ENCODE measurements around the gene MIDN.
"Not testable (repeated sequence)": the region's sequence is repeated elsewhere in the genome, so short reads cannot be mapped to it uniquely, and the experiment has no call there.

The MIDN gene

DNA sequence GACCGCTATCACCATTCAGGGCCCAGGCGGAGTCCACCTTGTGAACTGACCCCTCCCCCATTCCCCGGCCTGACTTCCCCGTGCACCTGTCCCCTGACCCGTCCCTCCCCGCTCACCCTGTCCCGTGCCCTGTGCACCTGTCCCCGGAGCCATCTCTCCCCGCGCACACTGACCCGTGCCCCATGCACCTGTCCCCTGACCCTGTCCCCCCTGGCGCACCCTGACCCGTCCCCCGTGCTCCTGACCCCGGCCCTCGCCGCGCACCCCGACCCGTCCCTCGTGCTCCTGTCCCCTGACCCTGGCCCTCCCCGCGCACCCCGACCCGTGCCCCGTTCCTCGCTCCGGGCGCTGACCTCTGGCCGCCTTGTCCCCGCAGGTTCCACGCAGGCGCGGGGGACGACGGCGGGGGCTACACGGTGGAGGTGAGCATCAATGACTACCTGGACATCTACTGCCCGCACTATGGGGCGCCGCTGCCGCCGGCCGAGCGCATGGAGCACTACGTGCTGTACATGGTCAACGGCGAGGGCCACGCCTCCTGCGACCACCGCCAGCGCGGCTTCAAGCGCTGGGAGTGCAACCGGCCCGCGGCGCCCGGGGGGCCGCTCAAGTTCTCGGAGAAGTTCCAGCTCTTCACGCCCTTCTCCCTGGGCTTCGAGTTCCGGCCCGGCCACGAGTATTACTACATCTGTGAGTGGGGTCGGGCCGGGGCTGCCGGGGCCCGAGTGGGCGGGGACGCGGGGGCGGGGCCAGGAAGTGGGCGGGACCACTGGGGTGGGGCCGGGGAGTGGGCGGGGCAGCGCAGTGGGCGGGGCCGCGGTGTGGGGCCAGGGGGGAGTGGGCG lies 47.0 kb downstream of the MIDN start:
- peak in 2 of 4 experiments; percentile 22 to 47 for DNase-seq

DNA sequence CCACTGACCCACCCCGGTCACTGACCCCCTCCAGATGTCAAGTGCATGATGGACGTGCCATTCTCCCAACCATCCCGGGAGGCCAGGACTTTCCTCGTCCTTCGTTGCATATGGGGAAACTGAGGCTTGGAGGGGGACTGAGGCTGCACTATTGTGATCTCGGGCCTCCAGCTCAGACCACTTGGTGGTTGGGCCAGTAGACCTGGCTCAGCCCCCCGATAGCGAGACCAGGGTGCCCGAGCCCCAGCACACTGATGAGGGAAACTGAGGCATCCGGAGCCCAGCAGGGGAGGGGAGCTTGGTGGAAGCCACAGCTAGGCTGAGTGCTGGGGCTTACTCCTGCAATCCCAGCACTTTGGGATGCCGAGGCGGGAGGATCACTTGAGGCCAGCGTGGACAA lies 47.7 kb downstream of the MIDN start:
- DNase-seq, result no peak

DNA sequence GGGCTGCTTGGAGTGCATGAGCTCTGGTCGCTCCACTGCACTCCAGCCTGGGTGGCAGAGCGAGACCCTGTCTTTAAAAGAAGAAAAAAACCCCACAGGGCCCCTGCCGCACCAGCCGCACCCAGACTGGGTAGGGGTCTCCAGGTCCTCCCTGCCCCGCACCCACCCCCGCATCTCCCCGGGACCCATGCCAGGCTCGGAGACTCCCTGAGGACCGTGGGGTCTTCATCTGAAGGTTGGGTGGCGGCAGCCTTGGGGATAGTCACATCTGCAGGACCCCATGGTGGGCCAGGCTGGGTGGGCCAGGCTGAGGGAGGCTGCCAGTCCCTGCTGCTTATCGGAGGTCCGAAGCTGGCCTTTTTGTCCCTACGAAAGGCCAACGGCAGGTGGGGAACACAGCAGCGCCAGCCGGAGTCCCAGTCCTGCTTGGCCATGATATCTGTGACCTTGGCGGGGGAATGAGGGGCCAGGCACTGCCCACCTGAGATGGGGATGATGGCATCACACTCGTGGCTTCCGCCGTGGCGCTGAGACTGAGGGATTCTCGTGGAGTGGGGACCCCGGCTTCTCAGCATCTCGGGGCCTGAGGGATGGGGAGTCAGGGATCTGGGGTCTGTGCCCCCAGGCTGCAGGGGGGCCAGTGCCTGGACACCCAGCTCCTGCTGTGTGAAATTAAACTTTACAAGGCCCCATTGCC lies 48.3 kb downstream of the MIDN start:
- no peak for DNase-seq

DNA sequence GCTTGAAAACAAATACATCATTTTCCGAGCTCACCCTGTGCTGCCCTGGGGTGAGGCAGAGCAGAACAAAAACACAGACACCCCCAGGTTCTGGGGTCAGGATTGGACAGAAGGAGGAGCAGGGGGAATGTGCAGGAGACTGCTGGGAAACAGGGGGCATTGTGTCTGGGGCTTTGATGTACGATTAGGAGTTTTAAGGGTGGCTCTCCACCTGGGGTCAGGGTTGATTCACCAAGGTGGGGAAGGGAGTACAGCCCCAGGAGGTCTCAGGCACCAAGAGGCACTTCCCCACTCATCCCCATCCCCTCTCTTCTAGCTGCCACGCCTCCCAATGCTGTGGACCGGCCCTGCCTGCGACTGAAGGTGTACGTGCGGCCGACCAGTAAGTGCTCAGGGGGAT lies 49.9 kb downstream of the MIDN start:
- DNase-seq, result no peak

DNA sequence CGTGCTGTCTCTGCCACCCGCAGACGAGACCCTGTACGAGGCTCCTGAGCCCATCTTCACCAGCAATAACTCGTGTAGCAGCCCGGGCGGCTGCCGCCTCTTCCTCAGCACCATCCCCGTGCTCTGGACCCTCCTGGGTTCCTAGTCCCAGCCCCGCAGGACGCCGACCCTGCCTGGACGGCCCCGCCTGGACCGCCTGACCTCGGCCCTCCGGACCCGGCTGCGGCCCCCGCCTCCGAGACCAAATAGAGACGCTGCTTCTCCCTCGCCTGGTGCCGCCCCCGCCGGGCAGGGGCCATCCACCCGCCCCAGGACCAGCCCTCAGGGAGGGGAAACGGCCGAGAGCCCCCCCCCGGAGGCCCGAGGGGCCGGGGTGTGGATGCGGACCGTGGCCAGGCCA lies 51.4 kb downstream of the MIDN start:
- DNase-seq, result no peak

DNA sequence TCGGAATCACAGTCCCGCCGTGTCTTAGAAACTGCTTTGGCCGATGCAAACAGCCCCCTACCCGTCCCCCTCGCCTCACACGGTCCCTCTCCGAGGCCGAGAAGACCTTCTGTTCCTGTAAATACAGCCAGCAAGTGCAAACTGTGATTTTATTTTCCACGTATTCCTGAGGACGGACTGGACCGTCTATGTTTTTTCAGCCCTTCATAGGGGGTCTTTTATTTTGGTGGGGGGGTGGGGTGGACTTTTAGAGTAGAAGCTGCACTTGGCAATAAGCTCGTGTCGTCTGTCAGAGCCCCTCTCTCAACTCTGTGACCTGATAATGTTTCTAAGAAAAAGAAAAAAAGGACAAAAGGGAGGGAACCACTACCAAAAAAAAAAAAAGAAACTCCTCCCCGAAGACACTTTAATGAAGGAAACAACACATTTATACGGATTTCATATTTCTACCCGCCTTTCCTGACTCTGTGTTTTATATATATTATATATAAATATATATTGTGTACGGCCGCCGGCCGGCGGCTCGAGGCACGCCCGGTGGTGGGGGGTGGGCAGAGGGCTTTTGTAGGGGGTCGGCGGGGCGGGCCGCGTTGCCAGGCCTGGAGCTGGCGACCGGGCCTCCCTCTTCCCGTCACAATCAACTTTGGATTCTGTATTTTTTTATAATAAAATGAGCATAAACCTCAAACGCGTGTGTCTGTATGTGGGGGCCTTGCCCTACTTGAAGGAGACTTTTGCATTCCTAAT lies 52.5 kb downstream of the MIDN start:
- no peak for DNase-seq

DNA sequence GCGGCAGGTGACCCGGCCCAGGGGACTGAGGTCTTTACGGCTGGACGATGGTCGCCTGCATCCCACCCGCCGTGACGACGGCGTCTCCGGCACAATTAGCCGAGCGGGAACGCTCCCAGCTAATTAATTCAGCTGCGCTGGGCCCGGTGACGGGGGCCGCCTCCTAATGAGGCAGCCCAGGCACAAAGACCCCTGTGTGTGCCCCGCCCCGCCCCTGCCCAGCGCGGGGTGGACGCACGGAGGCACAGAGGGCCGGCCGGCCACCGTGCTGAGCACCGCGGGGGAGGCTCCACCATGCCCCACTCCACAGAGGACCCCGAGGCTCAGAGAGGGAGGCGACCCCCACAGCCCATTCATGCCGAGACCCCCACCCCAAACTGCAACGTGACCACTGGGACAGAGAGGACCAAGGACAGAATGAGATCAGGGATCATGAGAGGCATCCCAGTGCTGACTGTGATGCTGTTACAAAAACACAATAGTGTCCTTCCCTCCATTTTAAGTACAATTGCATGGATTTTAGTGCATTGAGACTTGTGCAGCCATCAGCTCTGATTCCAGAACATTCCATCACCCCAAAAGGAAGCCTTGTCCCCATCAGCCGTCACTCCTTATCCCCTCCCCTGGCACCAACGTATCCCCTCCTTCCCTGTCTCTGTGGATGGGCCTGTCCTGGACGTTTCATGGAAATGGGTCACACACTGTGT lies 54.3 kb downstream of the MIDN start:
- DNase-seq, result no peak

DNA sequence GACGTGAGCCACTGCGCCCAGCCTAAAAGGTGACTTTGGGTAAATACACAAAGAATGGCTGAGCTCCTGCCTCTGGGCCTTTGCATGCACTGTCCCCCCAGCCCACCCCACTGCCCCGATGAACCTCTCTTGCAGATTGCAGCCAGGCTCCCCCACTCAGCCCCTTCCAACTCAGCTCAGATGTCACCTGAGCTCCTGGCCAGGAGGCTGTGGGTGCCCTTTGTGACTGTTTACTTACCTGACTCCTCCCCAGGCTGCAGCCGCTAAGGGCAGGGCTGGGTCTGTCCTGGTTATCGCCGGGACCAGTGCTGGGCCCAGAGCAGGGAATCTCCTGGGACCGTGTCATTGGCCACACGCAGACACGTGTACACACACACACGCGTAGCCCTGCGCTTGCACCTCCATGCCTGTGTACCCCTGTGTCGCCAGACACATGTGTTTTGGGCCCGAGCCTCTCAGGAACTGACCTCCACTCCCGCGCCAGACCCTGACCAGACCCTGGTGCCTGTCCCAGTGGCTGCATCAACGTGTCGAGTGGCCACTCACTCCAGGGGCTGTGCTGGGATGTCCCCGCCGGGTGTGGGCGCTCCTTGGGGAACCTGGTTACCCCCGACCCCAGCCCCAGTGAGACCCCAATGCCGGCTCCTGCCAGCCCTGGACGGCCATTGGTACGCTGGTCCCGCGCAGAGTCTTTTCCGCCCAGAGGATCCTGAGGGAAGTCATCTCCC lies 56.0 kb downstream of the MIDN start:
- DNase-seq, result no peak

DNA sequence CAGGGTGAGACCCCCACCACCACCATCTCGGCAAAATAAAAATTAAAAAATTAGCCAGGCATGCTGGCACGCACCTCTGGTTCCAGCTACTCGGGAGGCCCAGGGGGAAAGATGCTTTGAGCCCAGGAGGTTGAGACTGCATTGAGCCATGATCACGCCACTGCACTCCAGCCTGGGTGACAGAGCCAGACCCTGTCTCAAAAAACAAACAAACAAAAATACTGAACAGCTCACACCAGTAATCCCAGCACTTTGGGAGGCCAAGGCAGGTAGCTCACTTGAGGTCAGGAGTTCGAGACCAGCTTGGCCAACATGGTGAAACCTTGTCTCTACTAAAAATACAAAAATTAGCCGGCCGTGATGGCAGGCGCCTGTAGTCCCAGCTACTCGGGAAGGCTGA lies 57.0 kb downstream of the MIDN start:
- DNase-seq, result not testable (repeated sequence)

DNA sequence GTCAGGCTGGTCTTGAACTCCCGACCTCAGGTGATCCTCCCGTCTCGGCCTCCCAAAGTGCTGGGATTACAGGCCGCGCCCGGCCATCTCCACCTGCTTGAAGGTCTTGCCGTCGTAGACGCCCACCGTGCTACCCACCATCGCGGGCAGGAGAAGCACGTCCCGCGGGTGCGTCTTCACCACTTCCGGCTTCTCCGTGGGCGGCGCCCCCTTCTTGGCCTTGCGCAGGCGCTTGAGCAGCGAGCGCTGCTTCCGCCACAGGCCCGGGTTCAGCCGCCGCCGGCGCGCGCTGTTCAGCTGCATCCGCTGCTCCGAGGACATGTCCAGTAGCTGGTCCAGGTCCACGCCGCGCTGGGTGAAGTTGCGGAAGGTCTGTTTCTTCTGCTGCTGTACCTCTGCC lies 58.9 kb downstream of the MIDN start:
- DNase-seq, result no peak

DNA sequence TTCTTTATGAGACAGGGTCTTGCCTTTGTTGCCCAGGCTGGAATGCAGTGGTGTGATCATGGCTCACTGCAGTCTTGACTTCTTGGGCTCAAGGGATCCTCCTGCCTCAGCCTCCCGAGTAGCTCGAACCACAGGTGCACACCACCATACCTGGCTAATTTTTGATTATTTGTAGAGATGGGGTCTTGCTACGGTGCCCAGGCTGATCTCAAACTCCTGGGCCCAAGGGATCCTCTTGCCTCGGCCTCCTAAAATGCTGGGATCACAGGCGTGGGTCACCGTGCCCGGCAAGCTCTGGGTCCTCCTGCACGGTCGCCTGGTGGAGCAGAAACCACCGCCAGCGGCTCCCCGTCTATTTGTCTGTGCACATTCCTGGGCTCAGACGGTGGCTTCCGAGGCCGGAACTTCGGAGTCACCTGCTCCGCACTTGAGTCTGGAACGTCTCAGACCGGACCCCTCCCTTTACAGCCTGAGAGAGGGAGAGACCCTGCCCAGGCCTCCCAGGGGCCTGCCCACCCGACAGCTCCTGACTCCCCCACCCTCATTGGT lies 59.4 kb downstream of the MIDN start:
- no peak for DNase-seq

DNA sequence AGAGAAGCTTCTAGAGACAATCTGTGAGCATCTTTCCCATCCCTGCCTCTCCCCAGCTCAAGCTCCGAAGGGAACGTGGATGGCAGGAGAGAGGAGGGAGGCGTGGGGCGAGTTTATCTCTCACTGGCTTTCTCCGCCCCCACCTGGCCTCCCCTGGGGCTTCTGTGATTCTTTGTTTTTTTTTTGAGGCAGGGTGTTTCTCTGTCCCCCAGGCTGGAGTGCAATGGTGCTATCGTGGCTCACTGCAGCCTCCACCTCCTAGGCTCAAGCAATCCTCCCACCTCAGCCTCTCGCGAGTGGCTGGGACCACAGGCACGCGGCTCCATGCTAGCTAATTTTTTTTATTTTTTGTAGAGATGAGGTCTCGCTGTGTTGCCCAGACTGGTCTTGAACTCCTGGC lies 60.3 kb downstream of the MIDN start:
- DNase-seq, result no peak

Data from activated naive CD4-positive, alpha-beta T cell (primary cell).